ENCODE data around the gene BMP7. TPM values are rescaled to one million over a fixed set of nuclear protein-coding genes. Genes with fewer than 3 reads are reported as not detected.

The BMP7 gene
- total and polyA plus RNA-seq, 2 donors (not counting 3 experiments of a cell fraction or from before 2014, with no cell fraction given), result not detected

DNA sequence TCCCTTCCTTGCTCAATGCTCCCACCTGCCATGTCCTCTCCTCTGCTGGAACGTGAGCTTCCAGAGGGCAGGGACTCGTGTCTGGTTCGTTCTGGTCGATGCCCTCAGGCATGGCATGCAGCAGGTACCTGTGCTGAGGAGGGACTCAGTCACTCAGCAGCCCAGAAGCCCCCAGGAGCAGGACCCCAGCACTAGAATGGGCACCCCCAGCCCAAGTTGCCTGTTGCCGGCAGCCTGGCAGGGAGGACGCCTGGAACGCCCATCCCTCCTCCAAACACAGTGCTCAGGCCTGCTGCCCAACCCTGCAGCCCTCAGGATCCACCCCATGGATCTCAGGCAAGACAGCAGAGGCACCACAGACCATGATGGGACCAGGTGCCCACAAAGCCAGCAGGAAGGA lies 40.6 kb downstream of the BMP7 start:
- ChIA-PET CTCF (no interaction called here), POLR2A (no interaction called here)
- Histone ChIP-seq H3K9ac (replicated peaks; ENCODE audit: extremely low read depth, insufficient read depth, low read length) (no peak overlapping the region), H3K9me3 (replicated peaks; ENCODE audit: control insufficient read depth, insufficient read depth, low read length) (peaks cover 2% of the 10 kb centered on the region), H3K9me1 (replicated peaks; ENCODE audit: control insufficient read depth, extremely low read depth, insufficient read depth, low read length) (no peaks in the 10 kb centered on the region), H3K36me3 (ENCODE audit: control insufficient read depth in 2 of 2, extremely low read depth in 1 of 2, insufficient read depth in 2 of 2, low read length in 2 of 2) (no peaks in the 10 kb centered on the region), H2AFZ (ENCODE audit: low read depth, low read length) (no peak overlapping the region), H3K27ac (ENCODE audit: insufficient read depth, low read depth, low read length) (no peak overlapping the region), H3K27me3 (ENCODE audit: control insufficient read depth in 2 of 2, insufficient read depth in 2 of 2, low read length in 2 of 2) (no peaks in the 10 kb centered on the region), H3K4me2 (ENCODE audit: insufficient read depth, low read length) (no peak overlapping the region), H3K4me1 (ENCODE audit: control insufficient read depth, extremely low read depth, insufficient read depth, low read length) (no peaks in the 10 kb centered on the region), H4K20me1 (replicated peaks; ENCODE audit: control insufficient read depth, extremely low read depth, insufficient read depth, low read length) (no peaks in the 10 kb centered on the region), H3K4me3 (replicated peaks in 1 of 3; ENCODE audit: insufficient read depth in 1 of 3, low read depth in 1 of 3, low read length in 3 of 3) (no peak overlapping the region), H3K79me2 (ENCODE audit: control insufficient read depth, insufficient read depth, low read length) (no peaks in the 10 kb centered on the region)
- dilution Hi-C loops (cut with MboI; ENCODE audit: extremely low pct_ligation_motif_present, low sequenced_read_pairs), result no loop called here
- intact Hi-C loops (cut with micrococcal nuclease), result no loop called here
- FAIRE-seq (no peak), DNase-seq (ENCODE audit: low read depth, low spot score) (no peak)
- no TSS peak for BruUV-seq (replicated peaks)
- TF ChIP-seq GATA2 (IDR thresholded peaks at IDR 0.05; ENCODE audit: insufficient read depth, insufficient read length, low read depth, low read length) (no peak), FOS (IDR thresholded peaks at IDR 0.05; ENCODE audit: borderline replicate concordance, insufficient read depth, low read length) (no peak), JUN (IDR thresholded peaks at IDR 0.05; ENCODE audit: borderline replicate concordance, insufficient read depth, insufficient read length, low read depth) (no peak), EZH2 (IDR thresholded peaks at IDR 0.05; ENCODE audit: borderline replicate concordance, low read depth, low read length, severe bottlenecking) (no peak), POLR2AphosphoS5 (IDR thresholded peaks at IDR 0.05; ENCODE audit: insufficient read depth, low read depth, low read length) (no peak), MYC (IDR thresholded peaks at IDR 0.05; ENCODE audit: low read depth, low read length) (no peak), CTCF (IDR thresholded peaks at IDR 0.05; ENCODE audit: extremely low read depth in 1 of 2, insufficient read depth in 1 of 2, low read depth in 1 of 2, low read length in 2 of 2) (no peak), POLR2A (IDR thresholded peaks at IDR 0.05; ENCODE audit: low read depth, low read length) (no peak)
- TF ChIP-seq, protein P1, sequence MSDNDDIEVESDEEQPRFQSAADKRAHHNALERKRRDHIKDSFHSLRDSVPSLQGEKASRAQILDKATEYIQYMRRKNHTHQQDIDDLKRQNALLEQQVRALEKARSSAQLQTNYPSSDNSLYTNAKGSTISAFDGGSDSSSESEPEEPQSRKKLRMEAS (IDR thresholded peaks at IDR 0.05; ENCODE audit: insufficient read depth, insufficient read length), result no peak

All from endothelial cell of umbilical vein (primary cell).